ENCODE data around the gene RPGR.

- TF ChIP-seq CTCF (IDR thresholded peaks at IDR 0.05 in 8 of 11, conservative IDR thresholded peaks at IDR 0.05 in 3 of 11) (no peak), POLR2A (IDR thresholded peaks at IDR 0.05) (no peak), POLR2AphosphoS5 (IDR thresholded peaks at IDR 0.05) (no peak)
Measured at GRCh38 chrX:38221391-38221929, 105.8 kb downstream of the RPGR start.
